ENCODE data around the gene MNAT1. TPM values are rescaled to one million over a fixed set of nuclear protein-coding genes. Genes with fewer than 3 reads are reported as not detected.
A peak's percentile ranks its signal among the peaks of the same experiment; 100 is the strongest.

The MNAT1 gene
- total RNA-seq, 1 donor from 2014 or later, result 37.6 TPM

GRCh38 chr14:60968099-60968498 lies 233.5 kb downstream of the MNAT1 start:
- DNase-seq (ENCODE audit: low spot score), result no peak

GRCh38 chr14:60968671-60969070 lies 234.1 kb downstream of the MNAT1 start:
- no peak for DNase-seq (ENCODE audit: low spot score)

DNA sequence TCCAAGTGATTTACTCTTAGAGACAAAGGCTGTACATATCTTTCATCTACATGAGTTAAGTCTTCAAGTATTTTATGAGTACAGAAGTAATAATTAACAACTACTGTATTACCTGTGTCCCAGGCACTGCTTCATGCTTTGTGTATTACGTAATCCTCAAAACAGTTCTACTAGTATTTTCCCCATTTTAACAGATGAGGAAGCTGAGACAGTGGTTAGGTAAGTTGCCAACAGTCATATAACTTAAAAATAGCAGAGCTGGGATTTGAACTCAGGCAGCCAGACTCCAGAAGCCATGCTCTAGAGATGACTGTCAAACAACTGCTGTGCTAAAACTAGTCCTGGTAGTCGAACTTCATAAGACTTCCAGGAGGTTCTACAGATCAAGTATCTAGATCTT lies 235.6 kb downstream of the MNAT1 start:
- DNase-seq (ENCODE audit: low spot score), result no peak

GRCh38 chr14:60971271-60971670 lies 236.7 kb downstream of the MNAT1 start:
- DNase-seq (ENCODE audit: low spot score), result no peak

DNA sequence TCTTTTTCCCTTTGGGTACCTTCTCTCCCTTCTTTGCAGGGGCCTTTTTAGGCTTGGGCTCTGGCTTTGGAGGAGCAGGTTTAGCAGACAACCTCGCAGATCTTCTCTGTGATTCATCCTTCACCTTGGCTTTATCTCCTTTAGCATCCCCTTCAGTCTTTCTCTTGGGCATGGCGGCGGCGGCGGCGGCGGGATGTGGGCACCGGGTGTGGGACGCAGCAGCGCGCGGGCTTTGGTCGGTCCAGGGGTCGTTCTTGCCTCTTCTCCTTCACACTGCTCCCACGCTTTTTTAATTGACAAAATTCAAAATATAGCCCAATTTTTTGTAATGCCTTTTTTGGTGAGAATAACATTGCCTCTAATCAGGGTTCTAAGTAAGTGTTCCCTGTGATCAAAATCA lies 237.7 kb downstream of the MNAT1 start:
- no peak for DNase-seq (ENCODE audit: low spot score)

DNA sequence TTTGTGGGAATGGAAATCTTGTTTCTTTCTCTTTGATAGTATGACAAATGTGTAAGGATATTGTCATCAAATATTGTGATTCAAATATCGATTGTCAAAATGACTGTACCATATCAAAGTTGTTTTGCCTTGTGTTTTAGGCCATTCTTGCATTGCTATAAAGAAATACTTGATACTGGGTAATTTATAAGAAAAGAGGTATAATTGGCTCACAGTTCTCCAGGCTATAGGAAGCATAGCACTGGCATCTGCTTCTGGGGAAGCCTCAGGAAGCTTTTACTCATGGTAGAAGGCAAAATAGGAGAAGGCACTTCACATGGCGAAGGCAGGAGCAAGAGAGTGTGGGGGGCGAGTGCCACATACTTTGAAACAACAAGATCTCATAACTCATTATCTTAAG lies 238.5 kb downstream of the MNAT1 start:
- DNase-seq (ENCODE audit: low spot score), result no peak

- DNase-seq (ENCODE audit: low spot score), result no peak
Measured at GRCh38 chr14:60974090-60974651, 239.6 kb downstream of the MNAT1 start.

- DNase-seq (ENCODE audit: low spot score), result no peak
Measured at GRCh38 chr14:60975551-60975950, 241.0 kb downstream of the MNAT1 start.

- no peak for DNase-seq (ENCODE audit: low spot score)
Measured at GRCh38 chr14:60977847-60978246, 243.3 kb downstream of the MNAT1 start.

- DNase-seq (ENCODE audit: low spot score), result peak; percentile 98
Measured at GRCh38 chr14:60980811-60981632, 246.5 kb downstream of the MNAT1 start, which contains the start of the genes SLC38A6 and TRMT5. Gene SLC38A6 (plus strand): TSS chr14:60981245. CDS start chr14:60981278, 33 bp downstream. Gene TRMT5 (minus strand): TSS chr14:60981079. CDS start chr14:60980973, 106 bp downstream.

DNA sequence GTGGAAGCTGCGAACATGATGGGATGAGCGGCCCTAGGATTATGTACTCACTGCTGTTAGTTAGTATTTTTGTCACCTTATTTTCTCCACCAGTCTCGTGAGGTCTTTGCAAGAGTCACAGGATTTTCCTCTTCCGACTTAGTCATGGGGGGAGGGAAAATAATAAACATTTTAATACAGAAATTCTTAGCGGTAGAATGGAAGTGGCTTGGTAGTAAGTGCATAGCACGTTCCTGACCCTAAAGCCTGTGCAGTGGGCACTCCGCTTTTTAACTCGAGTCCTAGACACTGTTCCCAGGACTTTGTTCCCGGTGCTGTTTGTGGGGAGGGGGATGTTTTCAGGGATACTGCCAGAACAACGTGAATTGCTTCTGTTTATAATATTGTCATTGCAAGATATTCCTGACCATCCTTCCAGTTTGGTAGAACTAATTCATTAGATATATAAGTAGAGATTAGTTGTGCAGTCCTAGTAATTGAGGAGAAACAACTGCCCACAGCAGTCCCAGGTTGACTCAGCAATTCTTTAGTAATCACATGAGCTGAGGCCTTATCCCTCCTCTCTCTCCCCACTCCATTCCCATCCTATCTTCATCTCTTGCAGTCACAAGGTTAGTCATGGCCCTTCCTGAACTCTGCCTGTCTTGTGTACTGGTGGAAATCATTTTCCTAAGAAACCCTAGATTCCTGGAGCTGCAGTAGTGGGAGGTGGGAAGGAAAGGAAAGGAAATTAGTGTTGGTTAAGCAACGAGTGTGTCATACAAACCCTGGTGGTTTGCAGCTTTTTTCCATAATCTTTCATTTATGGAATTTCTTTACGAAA lies 247.3 kb downstream of the MNAT1 start:
- peak; percentile 41 for DNase-seq (ENCODE audit: low spot score)

- DNase-seq (ENCODE audit: low spot score), result no peak
Measured at GRCh38 chr14:60984196-60984595, 249.6 kb downstream of the MNAT1 start.

DNA sequence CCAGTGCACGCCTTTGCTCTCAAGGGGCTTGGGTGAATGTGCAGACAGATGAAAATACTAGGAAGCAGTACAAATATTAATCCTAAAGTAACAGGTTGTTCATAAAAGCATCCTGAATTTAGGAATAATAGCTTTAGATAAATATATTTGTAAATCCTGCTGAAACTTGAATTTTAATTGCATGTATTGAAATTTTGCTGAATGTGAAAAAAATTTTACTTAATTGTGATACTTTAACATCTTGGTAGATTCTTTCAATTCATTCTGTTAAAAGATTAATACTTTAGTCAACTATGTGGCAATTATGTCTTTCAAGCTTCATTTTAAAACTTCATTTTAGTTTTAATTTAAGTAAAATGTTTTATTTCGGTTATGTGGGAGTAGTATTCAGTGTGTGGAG lies 251.9 kb downstream of the MNAT1 start:
- DNase-seq (ENCODE audit: low spot score), result no peak

- DNase-seq (ENCODE audit: low spot score), result no peak
Measured at GRCh38 chr14:60989599-60989998, 255.0 kb downstream of the MNAT1 start.

- DNase-seq (ENCODE audit: low spot score), result no peak
Measured at GRCh38 chr14:60998617-60999016, 264.1 kb downstream of the MNAT1 start.

DNA sequence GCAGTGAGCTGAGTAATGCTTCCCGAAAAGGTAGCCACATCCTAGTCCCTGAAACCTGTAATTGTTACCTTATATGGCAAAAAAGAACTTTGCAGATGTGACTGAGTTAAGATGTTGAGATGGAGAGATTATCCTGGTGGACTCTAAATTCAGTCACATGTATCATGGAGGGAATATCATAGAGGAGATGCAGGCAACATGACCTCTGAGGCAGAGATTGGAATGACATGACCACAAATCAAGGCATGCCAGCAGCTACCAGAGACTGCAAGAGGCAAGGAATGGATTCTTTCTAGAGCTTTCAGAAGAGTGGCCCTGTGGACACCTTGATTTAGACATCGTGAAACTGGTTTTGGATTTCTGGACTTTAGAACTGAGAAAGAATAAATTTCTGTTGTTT lies 265.0 kb downstream of the MNAT1 start:
- DNase-seq (ENCODE audit: low spot score), result no peak

DNA sequence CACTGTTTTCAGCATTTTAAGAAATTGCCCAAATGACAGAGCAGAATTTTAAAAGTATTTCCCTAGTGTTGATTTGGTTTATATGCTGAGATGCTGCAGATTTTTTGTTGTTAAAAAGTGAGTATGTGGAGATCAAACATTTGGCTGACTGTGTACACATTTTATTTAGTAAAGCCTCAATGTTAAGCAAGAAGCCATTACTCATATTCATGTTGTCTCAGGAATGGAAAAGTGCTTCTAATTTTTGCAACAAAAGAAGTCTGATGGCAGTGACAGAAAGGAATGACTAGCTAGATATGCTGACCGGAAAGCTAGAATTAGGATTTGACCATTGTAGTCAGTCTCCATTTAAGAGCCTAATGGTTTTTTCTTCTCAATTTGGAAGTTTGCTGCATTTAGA lies 269.0 kb downstream of the MNAT1 start:
- DNase-seq (ENCODE audit: low spot score), result no peak

DNA sequence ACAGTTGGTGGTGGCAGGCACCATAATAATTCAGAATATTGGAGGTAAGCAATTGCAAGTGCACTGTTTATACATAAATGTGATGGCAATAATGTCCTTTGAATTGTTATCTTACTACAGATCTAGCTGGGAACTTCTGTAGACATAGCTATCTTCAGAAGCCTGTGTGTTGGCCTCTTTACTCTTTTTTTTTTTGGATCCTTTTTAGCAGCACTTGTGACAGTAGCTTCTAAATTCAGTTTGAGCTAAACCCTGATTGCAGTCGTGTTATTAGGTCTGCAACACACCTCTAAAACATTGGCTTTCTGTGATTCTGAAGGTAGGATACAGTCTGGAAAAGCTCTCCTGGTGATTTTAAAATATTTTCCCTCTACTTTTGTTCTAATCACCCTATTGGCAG lies 285.0 kb downstream of the MNAT1 start:
- no peak for DNase-seq (ENCODE audit: low spot score)
